HUES48 (cell line): ENCODE measurements around the gene S100A3.
A peak's percentile ranks its signal among the peaks of the same experiment; 100 is the strongest.
"Not testable (repeated sequence)": the region's sequence is repeated elsewhere in the genome, so short reads cannot be mapped to it uniquely, and the experiment has no call there.

Experiments
- H3K27ac ChIP-seq: one replicate; pipeline ENCODE4 v1.7.0; 2013; ENCODE audit warnings: low read depth, low read length, inconsistent platforms
- H3K27me3 ChIP-seq: 2 replicates; pipeline ENCODE4 v1.6.1; 2013; ENCODE audit warnings: mild to moderate bottlenecking, low read length; ENCODE audit not compliant: control insufficient read depth, insufficient read depth
- H3K36me3 ChIP-seq: 2 replicates; pipeline ENCODE4 v1.6.1; 2013; ENCODE audit warnings: low read length; ENCODE audit not compliant: control insufficient read depth, insufficient read depth
- H3K4me1 ChIP-seq: 2 replicates; pipeline ENCODE4 v1.6.1; 2013; ENCODE audit warnings: mild to moderate bottlenecking, low read length; ENCODE audit not compliant: control insufficient read depth, insufficient read depth
- H3K4me3 ChIP-seq: 2 replicates; pipeline ENCODE4 v1.5.1; 2013; ENCODE audit warnings: mild to moderate bottlenecking, low read depth, low read length
- H3K9ac ChIP-seq: 2 replicates; pipeline ENCODE4 v1.6.1; 2013; ENCODE audit warnings: mild to moderate bottlenecking, low read depth, low read length, moderate library complexity
- H3K9me3 ChIP-seq: 2 replicates; pipeline ENCODE4 v1.6.1; 2013; ENCODE audit warnings: low read length; ENCODE audit not compliant: control insufficient read depth, insufficient read depth

S100A3 gene

GRCh38 chr1:153520137-153520691 is 28.8 kb downstream of the S100A3 start:
- not testable (repeated sequence) for H3K36me3 ChIP-seq, H3K4me1 ChIP-seq, H3K9me3 ChIP-seq, H3K9ac ChIP-seq, H3K27ac ChIP-seq, H3K4me3 ChIP-seq
- H3K27me3 ChIP-seq = peaks cover 38% of the 10 kb centered on the region

GRCh38 chr1:153519242-153519641 is 29.8 kb downstream of the S100A3 start:
- Histone ChIP-seq H3K9ac (no peak overlapping the region), H3K4me1 (peaks cover 7% of the 10 kb centered on the region; the same call in 1 of the 2 replicates), H3K4me3 (no peak overlapping the region), H3K36me3 (no peaks in the 10 kb centered on the region), H3K27ac (no peak overlapping the region), H3K9me3 (no peaks in the 10 kb centered on the region), H3K27me3 (peaks cover 40% of the 10 kb centered on the region)

GRCh38 chr1:153515504-153516394 is 33.3 kb downstream of the S100A3 start:
- peaks cover 3% of the 10 kb centered on the region; the same call in 1 of the 2 replicates for H3K4me1 ChIP-seq

GRCh38 chr1:153513666-153514065 is 35.4 kb downstream of the S100A3 start:
- no peak overlapping the region for H3K4me3 ChIP-seq
- no peaks in the 10 kb centered on the region for H3K4me1 ChIP-seq
- H3K27ac ChIP-seq = no peak overlapping the region
- H3K27me3 ChIP-seq = peaks cover 37% of the 10 kb centered on the region
- no peaks in the 10 kb centered on the region for H3K36me3 ChIP-seq
- H3K9ac ChIP-seq = no peak overlapping the region
- no peaks in the 10 kb centered on the region for H3K9me3 ChIP-seq

More at GRCh38 chr1:153515504-153516394, 33.3 kb downstream of the S100A3 start:
- H3K9me3 ChIP-seq = no peaks in the 10 kb centered on the region
- no peaks in the 10 kb centered on the region for H3K36me3 ChIP-seq
- H3K27me3 ChIP-seq = peaks cover 45% of the 10 kb centered on the region
- H3K27ac ChIP-seq = no peak overlapping the region
- no peak overlapping the region for H3K4me3 ChIP-seq
- no peak overlapping the region for H3K9ac ChIP-seq

- Histone ChIP-seq H3K9me3 (no peaks in the 10 kb centered on the region), H3K36me3 (no peaks in the 10 kb centered on the region), H3K27ac (no peak overlapping the region), H3K9ac (no peak overlapping the region), H3K4me1 (no peaks in the 10 kb centered on the region), H3K27me3 (peaks cover 34% of the 10 kb centered on the region), H3K4me3 (no peak overlapping the region)
Observed at GRCh38 chr1:153513023-153513422, 36.0 kb downstream of the S100A3 start.

GRCh38 chr1:153510984-153511410 is 38.1 kb downstream of the S100A3 start:
- Histone ChIP-seq H3K27ac (no peak overlapping the region), H3K9me3 (no peaks in the 10 kb centered on the region)

GRCh38 chr1:153509729-153510354 is 39.2 kb downstream of the S100A3 start:
- Histone ChIP-seq H3K4me1 (no peaks in the 10 kb centered on the region), H3K27me3 (0 out of 2 replicates have a peak, but pooled peaks cover 5% of the 10 kb centered on the region), H3K9ac (no peak overlapping the region), H3K27ac (no peak overlapping the region), H3K4me3 (no peak overlapping the region), H3K36me3 (no peaks in the 10 kb centered on the region), H3K9me3 (no peaks in the 10 kb centered on the region)

More at GRCh38 chr1:153510984-153511410, 38.1 kb downstream of the S100A3 start:
- no peaks in the 10 kb centered on the region for H3K36me3 ChIP-seq
- H3K4me1 ChIP-seq = no peaks in the 10 kb centered on the region
- H3K9ac ChIP-seq = no peak overlapping the region
- peaks cover 15% of the 10 kb centered on the region for H3K27me3 ChIP-seq
- no peak overlapping the region for H3K4me3 ChIP-seq

GRCh38 chr1:153509036-153509435 is 40.0 kb downstream of the S100A3 start:
- H3K27me3 ChIP-seq = 0 out of 2 replicates have a peak, but pooled peaks cover 5% of the 10 kb centered on the region
- no peak overlapping the region for H3K27ac ChIP-seq
- no peaks in the 10 kb centered on the region for H3K36me3 ChIP-seq
- no peak overlapping the region for H3K9ac ChIP-seq
- no peak overlapping the region for H3K4me3 ChIP-seq
- no peaks in the 10 kb centered on the region for H3K9me3 ChIP-seq
- no peaks in the 10 kb centered on the region for H3K4me1 ChIP-seq

GRCh38 chr1:153507926-153508583 is 41.0 kb downstream of the S100A3 start:
- no peak overlapping the region for H3K27ac ChIP-seq
- 0 out of 2 replicates have a peak, but pooled peaks cover 5% of the 10 kb centered on the region for H3K27me3 ChIP-seq
- H3K9ac ChIP-seq = no peak overlapping the region
- H3K36me3 ChIP-seq = no peaks in the 10 kb centered on the region
- no peaks in the 10 kb centered on the region for H3K4me1 ChIP-seq
- no peaks in the 10 kb centered on the region for H3K9me3 ChIP-seq
- H3K4me3 ChIP-seq = no peak overlapping the region

- Histone ChIP-seq H3K36me3 (no peaks in the 10 kb centered on the region), H3K9ac (no peak overlapping the region), H3K27me3 (0 out of 2 replicates have a peak, but pooled peaks cover 5% of the 10 kb centered on the region), H3K9me3 (no peaks in the 10 kb centered on the region), H3K27ac (peak overlapping the region; percentile 11), H3K4me3 (no peak overlapping the region), H3K4me1 (no peaks in the 10 kb centered on the region)
Observed at GRCh38 chr1:153506831-153507413, 42.1 kb downstream of the S100A3 start.
